K562 (cell line): ENCODE data around the gene DPP9. TPM values are rescaled to one million over a fixed set of nuclear protein-coding genes. Genes with fewer than 3 reads are reported as not detected.

Source experiments
- ARNT ChIP-seq, 2 experiments: fragments of 450-650 bp; IDR thresholded peaks; 2 replicates each; pipeline ENCODE4 v1.6.1; 2016; ENCODE audit warnings: mild to moderate bottlenecking in 1 of 2
- ATF6 ChIP-seq: sonication (generic); formaldehyde crosslinking; IDR thresholded peaks from 2 replicates; pipeline ENCODE4 v1.4.0; 2020; ENCODE audit warnings: mild to moderate bottlenecking, missing genetic modification reagents
- DACH1 ChIP-seq: fragments of 450-650 bp; IDR thresholded peaks from 2 replicates; pipeline ENCODE4 v1.6.1; 2018; ENCODE audit not compliant: partially characterized antibody
- HMGXB4 ChIP-seq: sonication (generic); formaldehyde crosslinking; IDR thresholded peaks from 2 replicates; pipeline ENCODE4 v1.8.1; 2023; ENCODE audit warnings: mild to moderate bottlenecking, missing genetic modification reagents
- RBM34 ChIP-seq: fragments of 200-400 bp; formaldehyde crosslinking; IDR thresholded peaks from 2 replicates; pipeline ENCODE4 v1.6.1; 2018; ENCODE audit warnings: low read length, borderline replicate concordance; ENCODE audit not compliant: insufficient read depth
- polyA plus RNA-seq, 8 experiments: library from polyadenylated mRNA; depleted of rRNA in 4 of 8; stranded (reverse) in 5 of 8; unstranded in 3 of 8; fragments of >200 nt; fragmentation: Nextera tagmentation in 2 of 8; fragmentation: Illumina TruSeq in 1 of 8; extraction: Ambion mirVana in 2 of 8; extraction: Trizol in 1 of 8; gene quantifications; 2 replicates each; pipeline versions ENCODE4 v1.2.1 to v1.2.3, GENCODE V29; 2011 to 2014; ENCODE audit warnings: inconsistent platforms in 1 of 8, missing spikeins in 1 of 8
- total RNA-seq, 7 experiments: library from RNA; depleted of rRNA in 6 of 7; stranded (reverse); fragments of >200 nt in 6 of 7; fragmentation: Illumina TruSeq in 2 of 7; extraction: Trizol in 2 of 7; gene quantifications; 2 replicates each; pipeline versions ENCODE4 v1.2.1 to v1.2.3, GENCODE V29; 2011 to 2021; ENCODE audit warnings: low replicate concordance in 1 of 7

Gene DPP9
- total and polyA plus RNA-seq, 9 of the 15 experiments (the other 6 are each of a cell fraction or from before 2014, with no cell fraction given) = 0.90 to 66.7 (median 24.5) TPM

- TF ChIP-seq HMGXB4 (no peak), DACH1 (no peak), ATF6 (CRISPR knock-in tag) (no peak), ARNT (IDR thresholded peaks at IDR 0.05) (no peak), RBM34 (no peak)
Measured at GRCh38 chr19:4671185-4671851, 52.3 kb downstream of the DPP9 start (continued).
